GM13976 (cell line): Measurements from ENCODE around the gene ZNF609.
A peak's percentile ranks its signal among the peaks of the same experiment; 100 is the strongest.

Experiments
- DNase-seq: peaks from one replicate; pipeline ENCODE4 v3.0.0; 2012; ENCODE audit warnings: low spot score
- CTCF ChIP-seq: IDR thresholded peaks from 2 replicates; pipeline ENCODE4 v1.5.1; 2012; ENCODE audit warnings: borderline replicate concordance, mild to moderate bottlenecking; ENCODE audit not compliant: insufficient read depth; ENCODE audit errors: extremely low read depth, missing control alignments, control extremely low read depth
- in situ Hi-C: fragments of 300-500 bp; cut with MboI; formaldehyde crosslinking; loops from one replicate; pipeline ENCODE4 v1.12.0; 2022; ENCODE audit warnings: low sequenced_read_pairs, mixed read lengths, inconsistent platforms; ENCODE audit not compliant: unreplicated experiment

The ZNF609 gene

GRCh38 chr15:64651601-64652191 lies 191.3 kb downstream of the ZNF609 start:
- DNase-seq, result peak; percentile 55
- TF ChIP-seq CTCF, result no peak
- in situ Hi-C loops, result loop anchor here (25.0 kb wide), 1 partner anchor 439 kb away; no protein-coding TSS in a partner anchor

GRCh38 chr15:64653757-64654156 lies 193.4 kb downstream of the ZNF609 start:
- in situ Hi-C loops, result loop anchor here (25.0 kb wide), 1 partner anchor 441 kb away; no protein-coding TSS in a partner anchor
- no peak for TF ChIP-seq CTCF
- DNase-seq, result no peak

GRCh38 chr15:64656508-64656907 lies 196.1 kb downstream of the ZNF609 start:
- no peak for DNase-seq
- in situ Hi-C loops, result loop anchor here (25.0 kb wide), 1 partner anchor 444 kb away; no protein-coding TSS in a partner anchor
- no peak for TF ChIP-seq CTCF

GRCh38 chr15:64665179-64665578 lies 204.8 kb downstream of the ZNF609 start:
- no peak for DNase-seq
- in situ Hi-C loops, result loop anchor here (25.0 kb wide), 1 partner anchor 453 kb away; no protein-coding TSS in a partner anchor
- TF ChIP-seq CTCF, result no peak

- in situ Hi-C loops, result loop anchor here (25.0 kb wide), 1 partner anchor 455 kb away; no protein-coding TSS in a partner anchor
- no peak for DNase-seq
- TF ChIP-seq CTCF, result no peak
Measured at GRCh38 chr15:64667736-64668161, 207.4 kb downstream of the ZNF609 start.

GRCh38 chr15:64673866-64674265 lies 213.5 kb downstream of the ZNF609 start:
- in situ Hi-C loops, result loop anchor here (25.0 kb wide), 1 partner anchor 462 kb away; no protein-coding TSS in a partner anchor
- DNase-seq, result no peak
- TF ChIP-seq CTCF, result no peak
